Dermis microvascular lymphatic vessel endothelial cell (primary cell): ENCODE measurements around the gene PLAU. TPM values are rescaled to one million over a fixed set of nuclear protein-coding genes. Genes with fewer than 3 reads are reported as not detected.
"Not testable (repeated sequence)": the region's sequence is repeated elsewhere in the genome, so short reads cannot be mapped to it uniquely, and the experiment has no call there.

Experiments used
- DNase-seq, 2 donors: peaks; one replicate each; pipeline versions ENCODE4 v3.0.0 to v3.0.0-alpha.2; 2010; ENCODE audit warnings: low read depth in 2 of 2
- total RNA-seq: library from RNA; depleted of rRNA; stranded (reverse); fragments of >200 nt; gene quantifications from 2 replicates; pipeline ENCODE4 v1.2.1, GENCODE V29; 2014

PLAU gene
- total RNA-seq, 1 donor from 2014 or later: 11.8 TPM

DNA sequence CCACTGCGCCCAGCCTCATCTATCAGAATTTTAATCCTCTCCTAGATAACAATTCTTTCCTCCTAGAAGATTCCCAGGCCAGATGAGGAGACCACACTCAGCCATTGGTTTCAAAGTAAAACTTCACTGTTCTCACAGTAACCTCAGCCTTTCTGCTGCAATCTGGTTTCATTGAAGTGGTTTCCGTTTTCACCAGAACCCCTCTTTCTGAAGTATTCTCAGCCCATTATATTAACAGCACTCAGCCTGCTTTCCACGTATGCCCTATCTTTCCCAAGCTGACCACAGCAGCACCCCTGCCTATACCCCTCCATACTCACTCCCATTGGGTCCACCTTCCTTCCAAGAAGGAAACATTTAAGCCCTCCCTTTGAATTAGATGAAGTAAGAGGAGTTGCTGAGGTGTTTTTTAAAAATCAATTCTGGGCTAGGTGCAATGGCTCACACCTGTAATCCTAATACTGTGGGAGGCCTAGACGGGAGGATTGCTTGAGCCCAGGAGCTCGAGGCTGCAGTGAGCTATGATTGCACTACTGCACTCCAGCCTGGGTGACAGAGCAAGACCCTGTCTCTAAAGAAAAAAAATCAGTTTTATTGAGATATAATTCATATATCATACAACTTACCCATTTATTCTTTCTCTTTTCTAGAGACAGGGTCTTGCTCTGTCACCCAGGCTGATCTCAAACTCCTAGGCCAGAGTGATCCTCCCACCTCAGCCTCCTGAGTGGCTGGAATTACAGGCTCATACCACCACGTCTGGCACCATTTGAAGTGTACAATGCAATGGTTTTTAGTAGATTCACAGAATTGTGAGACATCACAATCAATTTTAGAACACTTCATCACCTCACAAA lies 11.3 kb downstream of the PLAU start:
- no peak for DNase-seq

- DNase-seq: no peak
Observed at GRCh38 chr10:73922864-73923133, 11.9 kb downstream of the PLAU start.

DNA sequence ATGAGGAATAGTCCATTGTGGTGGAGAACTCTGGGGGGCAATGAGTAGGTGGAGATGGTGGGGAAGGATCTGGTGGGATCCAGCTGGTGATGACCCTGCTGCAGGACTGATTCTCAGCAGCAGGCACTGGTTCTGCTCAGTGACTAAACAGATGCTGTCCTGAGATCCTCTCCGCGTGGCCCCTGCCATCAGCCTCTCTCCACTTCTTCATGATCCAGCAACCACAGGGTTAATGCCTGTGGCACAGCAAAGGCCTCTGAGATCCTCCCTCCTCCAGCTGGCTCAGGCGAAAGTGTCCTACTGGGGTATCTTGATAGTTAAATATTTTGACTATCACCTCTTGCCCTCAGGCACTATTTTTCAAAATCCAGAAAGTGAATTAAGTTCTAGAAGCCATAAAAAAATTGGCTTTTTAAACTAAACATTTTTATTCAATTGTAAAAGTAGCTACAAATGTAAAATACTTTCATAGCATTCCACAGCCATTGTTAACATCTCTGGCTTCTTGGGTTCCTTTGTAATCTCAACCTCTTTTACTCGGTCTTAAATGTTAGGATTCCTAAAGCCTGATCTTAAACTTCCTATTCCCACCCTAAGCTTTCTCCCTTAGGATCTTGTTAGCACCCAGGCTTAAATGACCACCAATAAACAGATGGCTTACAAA lies 13.1 kb downstream of the PLAU start:
- no peak for DNase-seq

- no peak for DNase-seq
Observed at GRCh38 chr10:73924935-73925334, 14.0 kb downstream of the PLAU start.

DNA sequence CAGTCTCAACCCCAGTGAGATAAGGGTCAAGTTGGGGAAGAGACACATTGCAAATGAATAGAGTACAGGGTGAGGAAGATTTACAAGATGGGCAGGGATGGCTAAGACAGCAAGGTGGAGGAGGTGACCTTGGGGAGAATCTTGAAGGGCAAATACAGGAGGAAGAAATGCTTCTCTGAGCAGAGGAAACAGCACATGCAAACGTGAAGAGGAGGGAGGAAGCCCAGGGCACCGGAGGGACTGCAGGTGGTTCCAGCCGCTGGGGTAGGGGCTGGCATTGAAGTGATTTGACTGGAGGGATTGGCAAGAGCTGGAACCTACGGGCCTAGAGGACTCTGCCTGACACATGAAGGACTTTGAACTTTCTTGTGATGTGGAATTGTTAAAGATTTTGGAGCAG lies 14.6 kb downstream of the PLAU start:
- no peak for DNase-seq

DNA sequence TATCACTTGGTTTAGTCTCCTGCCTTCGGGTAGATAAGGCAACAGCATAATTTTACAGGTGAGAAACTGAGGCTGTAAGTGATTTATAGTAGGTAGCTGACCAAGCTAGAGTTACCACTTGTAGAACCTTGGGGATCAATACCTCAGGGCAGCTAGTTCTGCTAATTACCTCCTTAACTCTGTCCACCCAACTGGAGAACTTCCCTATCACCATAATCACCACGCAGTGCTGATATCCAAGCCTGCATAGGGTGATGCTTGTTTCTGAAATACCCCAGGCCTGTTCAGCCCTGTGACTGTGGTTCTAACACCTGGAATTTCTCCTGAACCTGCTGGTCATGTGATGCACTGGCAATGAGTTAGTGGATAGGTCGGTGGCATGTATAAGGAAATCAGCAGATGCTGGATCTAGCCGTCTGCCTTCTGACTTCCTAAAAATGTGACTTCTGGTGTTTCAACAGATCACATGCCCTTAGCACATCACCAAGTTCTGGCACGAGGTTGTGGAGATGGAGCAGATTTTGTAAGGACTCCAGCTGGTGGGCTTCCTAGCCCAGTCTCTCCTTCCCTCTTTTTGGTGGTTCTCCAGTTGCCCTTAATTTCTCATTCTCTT lies 15.3 kb downstream of the PLAU start:
- no peak for DNase-seq

GRCh38 chr10:73930630-73931327 lies 19.8 kb downstream of the PLAU start:
- DNase-seq: not testable (repeated sequence)

- DNase-seq: peak in 1 of 2 donors; percentile 39
Observed at GRCh38 chr10:73931767-73932619, 21.1 kb downstream of the PLAU start.

GRCh38 chr10:73932620-73933112 lies 21.7 kb downstream of the PLAU start:
- no peak for DNase-seq

DNA sequence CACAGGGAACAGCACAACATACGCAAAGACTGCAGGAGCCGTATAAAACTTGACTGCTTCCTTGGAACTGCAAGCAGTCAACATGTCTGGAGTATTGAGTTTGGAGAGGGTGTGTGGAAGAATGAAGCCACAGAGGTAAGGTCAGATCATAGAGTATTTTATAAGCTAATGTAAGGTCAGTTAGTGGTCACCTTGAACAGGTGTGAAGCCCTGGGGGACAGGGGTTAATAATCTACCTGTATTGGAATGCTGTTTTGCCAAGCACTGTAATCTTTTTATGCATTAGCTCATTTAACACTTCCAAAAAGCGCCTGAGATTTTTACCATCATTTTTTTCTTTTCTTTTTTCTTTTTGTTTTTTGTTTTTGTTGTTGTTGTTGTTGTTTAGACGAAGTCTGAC lies 23.1 kb downstream of the PLAU start:
- DNase-seq: no peak

- no peak for DNase-seq
Observed at GRCh38 chr10:73935895-73936294, 25.0 kb downstream of the PLAU start.

- no peak for DNase-seq
Observed at GRCh38 chr10:73937333-73938043, 26.6 kb downstream of the PLAU start.

- peak; percentile 14 to 66 for DNase-seq
Observed at GRCh38 chr10:73940634-73941221, 29.8 kb downstream of the PLAU start.

DNA sequence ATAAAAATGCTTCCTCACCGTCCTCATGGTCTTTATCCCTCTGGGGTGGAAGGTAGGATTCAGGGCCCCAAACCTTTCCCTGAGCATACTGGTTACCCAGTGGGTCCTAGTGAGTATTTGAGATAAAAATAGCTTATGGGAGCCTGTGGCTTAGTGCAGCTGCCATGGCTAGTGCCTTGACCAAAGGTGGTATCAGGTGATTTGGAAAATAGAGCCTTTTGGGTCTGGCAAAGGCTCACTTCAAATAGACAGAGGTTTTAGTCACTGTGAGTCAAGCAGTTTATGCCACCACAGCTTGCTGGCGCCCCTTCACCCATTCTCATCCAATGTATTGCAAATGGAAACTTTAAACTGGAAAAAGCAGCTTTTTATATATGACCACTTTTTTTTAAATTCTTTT lies 30.4 kb downstream of the PLAU start:
- DNase-seq: no peak

DNA sequence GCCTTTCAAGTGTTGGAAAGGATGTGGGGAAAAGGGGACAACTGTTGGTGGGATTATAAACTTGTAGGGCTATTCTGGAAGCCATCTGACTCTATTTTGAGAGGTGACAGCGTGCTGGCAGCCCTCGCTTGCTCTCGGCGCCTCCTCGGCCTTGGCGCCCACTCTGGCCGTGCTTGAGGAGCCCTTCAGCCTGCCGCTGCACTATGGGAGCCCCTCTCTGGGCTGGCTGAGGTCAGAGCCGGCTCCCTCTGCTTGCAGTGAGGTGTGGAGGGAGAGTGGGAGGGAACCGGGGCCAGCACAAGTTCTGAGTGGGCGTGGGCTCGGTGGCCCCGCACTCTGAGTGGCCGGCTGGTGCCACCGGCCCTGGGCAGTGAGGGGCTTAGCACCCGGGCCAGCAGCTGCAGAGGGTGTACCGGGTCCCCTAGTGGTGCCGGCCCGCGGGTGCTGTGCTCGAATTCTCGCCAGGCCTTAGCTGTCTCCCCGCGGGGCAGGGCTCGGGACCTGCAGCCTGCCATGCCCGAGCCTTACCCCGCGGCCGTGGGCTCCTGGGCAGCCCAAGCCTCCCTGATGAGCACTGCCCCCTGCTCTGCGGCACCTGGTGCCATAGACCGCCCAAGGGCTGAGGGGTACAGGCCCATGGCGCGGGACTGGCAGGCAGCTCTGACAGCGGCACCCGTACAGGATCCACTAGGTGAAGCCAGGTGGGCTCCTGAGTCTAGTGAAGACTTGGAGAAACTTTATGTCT lies 33.6 kb downstream of the PLAU start:
- no peak for DNase-seq

- no peak for DNase-seq
Observed at GRCh38 chr10:73946253-73947145, 35.6 kb downstream of the PLAU start.

DNA sequence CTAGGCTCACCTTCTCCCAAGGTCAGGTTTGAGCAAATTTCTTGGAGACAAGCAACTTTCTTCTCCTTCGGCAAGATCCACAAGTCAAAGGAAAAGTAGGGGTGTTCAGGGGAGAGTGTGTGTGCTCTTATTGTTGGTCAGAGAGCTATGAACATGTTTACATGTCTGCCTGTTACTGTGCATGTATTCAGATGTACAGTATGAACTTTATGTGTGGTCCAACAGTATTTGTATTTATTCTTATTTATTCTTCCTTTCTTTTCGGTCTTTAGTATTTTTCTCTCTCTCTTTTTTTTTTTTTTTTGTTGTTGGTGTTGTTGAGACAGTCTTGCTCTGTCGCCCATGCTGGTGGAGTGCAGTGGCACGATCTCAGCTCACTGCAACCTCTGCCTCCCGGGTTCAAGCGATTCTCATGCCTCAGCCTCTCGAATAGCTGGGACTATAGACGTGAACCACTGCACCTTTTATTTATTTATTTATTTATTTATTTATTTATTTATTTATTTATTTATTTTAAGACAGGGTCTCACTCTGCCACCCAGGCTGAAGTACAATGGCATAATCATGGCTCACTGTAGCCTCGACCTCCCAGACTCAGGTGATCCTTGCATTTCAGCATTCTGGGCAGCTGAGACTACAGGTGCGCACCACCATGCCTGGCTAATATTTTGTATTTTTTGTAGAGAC lies 38.2 kb downstream of the PLAU start:
- DNase-seq: no peak
